Pancreas (tissue), 10 donors: ENCODE results near the gene ZBTB49. TPM values are rescaled to one million over a fixed set of nuclear protein-coding genes. Genes with fewer than 3 reads are reported as not detected.

Experiments used
- ATAC-seq, 4 donors: fragments of 200-7000 bp; cut with Tn5 transposase; one replicate each; pipeline versions ENCODE4 v1.8.0 to v1.9.1; 2020; ENCODE audit warnings: mild to moderate bottlenecking in 4 of 4, moderate library complexity in 4 of 4
- DNase-seq, 6 donors: peaks; one replicate each; pipeline ENCODE4 v3.0.0-alpha.2; 2020
- FAIRE-seq: peaks from 2 replicates; lab custom pipeline; 2012; peaks lifted over from hg19 to GRCh38; lab: Jason Lieb, UNC
- H3K27ac ChIP-seq, 4 donors: fragments of 200-600 bp; sonication (generic); 1 replicate in 3 of 4; 2 replicates in 1 of 4; pipeline versions ENCODE4 v1.5.0 to v1.8.0; 2020
- H3K27me3 ChIP-seq, 4 donors: fragments of 200-600 bp; one replicate each; pipeline ENCODE4 v1.8.0; 2021
- H3K36me3 ChIP-seq, 3 donors: fragments of 200-600 bp; sonication (generic) in 1 of 3; one replicate each; pipeline versions ENCODE4 v1.5.0 to v1.8.0; 2020 to 2021
- H3K4me1 ChIP-seq, 3 donors: fragments of 200-600 bp; one replicate each; pipeline ENCODE4 v1.8.0; 2021
- H3K4me3 ChIP-seq, 4 donors: fragments of 200-600 bp; sonication (generic) in 2 of 4; one replicate each; pipeline versions ENCODE4 v1.5.0 to v1.8.0; 2020 to 2021
- H3K9me3 ChIP-seq, 4 donors: fragments of 200-600 bp; one replicate each; pipeline ENCODE4 v1.8.0; 2021
- CTCF ChIP-seq, 4 donors: fragments of 200-600 bp; sonication (generic) in 3 of 4; IDR thresholded peaks; one replicate each; pipeline versions ENCODE4 v1.5.0 to v1.8.0; 2021; ENCODE audit warnings: antibody characterized with exemption in 4 of 4
- WGBS, 2 donors: extraction: QIAGEN DNeasy Blood & Tissue Kit; methylation state at CpG; one replicate each; pipeline ENCODE4 v1.1.7; 2013; 5-methylcytosine and 5-hydroxymethylcytosine counted together
- intact Hi-C, 3 donors: fragments of 100-400 bp; cut with DNase I; formaldehyde crosslinking; loops; one replicate each; pipeline versions ENCODE4 v1.11.1 to v1.14.2; 2022
- polyA plus RNA-seq, 2 donors: library from polyadenylated mRNA; stranded (reverse); fragments of 200-250 nt; gene quantifications; one replicate each; pipeline ENCODE4 v1.2.3, GENCODE V29; 2013
- total RNA-seq, 6 donors: library from RNA; stranded (reverse); fragmentation: NEBNext Ultra II Directional in 4 of 6; extraction: Animal tissue kit (Norgen Biotek cat#: 25700) in 4 of 6; gene quantifications; one replicate each; pipeline versions ENCODE4 v1.2.1 to v1.2.4, GENCODE V29; 2021 to 2023
- donor health status: healthy with polysubstance abuse.
- donor health status: DM: no; HTN: no; CAD: no; lungs with moderate emphysema.
- donor health status: DM: no; HTN: no; CAD: no.
- donor health status: control.
- donor health status: control.
- donor health status: Bipolar disorder and iron deficiency.
- donor health status: DM: yes; HTN: yes; CAD: no.
- donor health status: DM: no; HTN: no; CAD: no.
- donor health status: DM: no; HTN: no; CAD: no.
- donor health status: DM: yes; HTN: yes; CAD: no.

The ZBTB49 gene
- total and polyA plus RNA-seq, 8 donors: 1.5 to 3.9 (median 3.4) TPM

- no peak for FAIRE-seq
- intact Hi-C loops: no loop called here
- peaks cover 3 to 17% (median 4%) of the 10 kb centered on the region in 3 donors for H3K36me3 ChIP-seq
- no peak for ATAC-seq
- TF ChIP-seq CTCF (IDR thresholded peaks at IDR 0.05): no peak
- no peaks in the 10 kb centered on the region for H3K27me3 ChIP-seq
- H3K27ac ChIP-seq: no peak overlapping the region
- H3K9me3 ChIP-seq: no peaks in the 10 kb centered on the region
- 92 to 95% methylated on average over 26 of the region's 26 CpGs for WGBS, 2 donors
- no peak for DNase-seq
- H3K4me3 ChIP-seq: no peak overlapping the region
- H3K4me1 ChIP-seq: no peaks in the 10 kb centered on the region
Observed at GRCh38 chr4:4320951-4321714, 31.1 kb downstream of the ZBTB49 start.

DNA sequence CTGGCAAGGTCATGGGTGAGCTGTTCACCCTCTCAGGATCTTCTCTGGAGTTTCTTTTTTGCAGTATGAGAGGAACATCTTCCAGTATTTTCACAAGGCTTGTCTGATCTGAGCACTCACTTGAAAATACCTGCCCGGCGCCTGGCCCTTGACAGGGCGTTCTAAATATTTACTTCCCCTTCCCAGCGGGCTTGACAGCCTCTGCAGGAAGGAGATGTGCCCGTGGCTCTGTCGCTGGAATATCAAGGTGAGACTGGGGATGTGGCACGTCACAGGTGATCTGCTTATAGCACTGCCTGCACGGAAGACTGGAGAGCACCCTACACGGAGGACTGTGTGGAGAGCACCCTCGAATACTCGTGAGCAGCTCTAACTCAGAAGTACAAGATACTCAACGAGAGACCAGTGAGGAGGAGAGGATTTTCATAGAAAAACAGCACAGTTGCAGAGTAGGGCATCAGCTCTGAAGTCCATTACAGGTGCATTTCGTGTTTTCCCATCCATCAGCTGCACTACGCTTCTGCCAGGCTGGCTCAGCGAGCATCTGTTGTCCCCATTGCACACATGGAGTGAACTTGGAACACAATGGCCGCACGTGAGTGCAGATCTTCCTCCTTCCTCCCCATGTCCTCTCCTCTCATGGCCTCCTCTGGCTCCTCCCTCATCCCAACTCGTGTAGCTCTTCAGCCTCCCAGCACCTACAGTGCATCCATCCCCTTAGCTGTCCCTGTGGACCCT is 32.1 kb downstream of the ZBTB49 start:
- 84 to 86% methylated on average over 18 of the region's 18 CpGs for WGBS, 2 donors
- no peaks in the 10 kb centered on the region for H3K9me3 ChIP-seq
- FAIRE-seq (no peak), ATAC-seq (no peak), DNase-seq (no peak)
- H3K27me3 ChIP-seq: no peaks in the 10 kb centered on the region
- no peak for TF ChIP-seq CTCF (IDR thresholded peaks at IDR 0.05)
- H3K27ac ChIP-seq: no peak overlapping the region
- peaks cover 0 to 14% (median 3%) of the 10 kb centered on the region in 3 donors for H3K36me3 ChIP-seq
- no peaks in the 10 kb centered on the region for H3K4me1 ChIP-seq
- no peak overlapping the region for H3K4me3 ChIP-seq
- intact Hi-C loops: no loop called here

DNA sequence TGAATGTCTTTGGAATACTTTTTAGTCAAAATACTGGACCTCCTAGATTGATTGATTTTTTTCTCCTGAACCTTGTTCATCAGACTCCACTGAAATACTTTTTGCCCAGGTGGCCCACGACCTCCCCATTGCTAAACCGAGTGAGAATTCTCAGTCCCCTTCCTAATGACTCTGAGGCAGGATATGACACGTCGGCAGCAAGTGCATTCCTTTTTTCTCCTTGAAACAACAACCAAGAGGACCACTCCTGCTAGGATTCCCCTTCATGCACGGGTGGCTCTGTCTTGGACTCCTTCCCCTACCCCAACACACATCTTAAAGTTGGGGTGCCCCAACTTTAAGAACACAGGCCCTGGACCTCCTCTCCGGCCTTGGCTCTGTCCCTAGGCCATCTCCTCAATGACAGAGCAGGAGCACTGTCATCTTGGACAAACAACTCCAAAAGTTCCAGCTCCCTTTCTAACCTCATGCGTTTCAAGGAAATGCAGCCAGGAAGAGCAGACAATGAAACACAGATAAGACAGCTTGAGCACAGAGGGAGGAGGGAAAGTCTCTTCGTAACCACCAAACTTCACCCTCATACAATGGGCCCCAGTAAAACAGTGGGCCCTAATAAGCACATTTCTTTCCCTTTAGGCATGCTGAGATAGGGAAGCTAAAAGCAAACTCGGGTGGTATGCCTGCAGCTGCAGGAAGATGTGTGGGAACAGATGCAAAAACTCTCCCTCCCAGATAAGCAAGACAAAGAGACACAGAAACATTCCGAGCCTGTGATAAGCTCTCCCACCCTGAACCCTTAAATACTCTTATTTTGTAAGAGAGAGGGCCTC is 33.9 kb downstream of the ZBTB49 start:
- Histone ChIP-seq H3K9me3 (no peaks in the 10 kb centered on the region), H3K4me3 (no peak overlapping the region), H3K27ac (no peak overlapping the region), H3K27me3 (no peaks in the 10 kb centered on the region), H3K4me1 (no peaks in the 10 kb centered on the region), H3K36me3 (peaks cover 0 to 14% (median 3%) of the 10 kb centered on the region in 3 donors)
- FAIRE-seq (no peak), ATAC-seq (no peak), DNase-seq (no peak)
- TF ChIP-seq CTCF (IDR thresholded peaks at IDR 0.05): no peak
- 50 to 61% methylated on average over 10 of the region's 10 CpGs for WGBS, 2 donors
- intact Hi-C loops: no loop called here

GRCh38 chr4:4325321-4325720 is 35.3 kb downstream of the ZBTB49 start:
- 74 to 76% methylated on average over 5 of the region's 5 CpGs for WGBS, 2 donors

More at GRCh38 chr4:4325321-4325720, 35.3 kb downstream of the ZBTB49 start:
- no peak for DNase-seq
- Histone ChIP-seq H3K4me3 (no peak overlapping the region), H3K27me3 (no peaks in the 10 kb centered on the region), H3K36me3 (peaks cover 0 to 14% (median 3%) of the 10 kb centered on the region in 3 donors), H3K27ac (no peak overlapping the region), H3K4me1 (no peaks in the 10 kb centered on the region), H3K9me3 (no peaks in the 10 kb centered on the region)
- TF ChIP-seq CTCF (IDR thresholded peaks at IDR 0.05): no peak
- FAIRE-seq: no peak
- intact Hi-C loops: no loop called here
- no peak for ATAC-seq
